Sigmoid colon (tissue), 4 donors: ENCODE measurements around the gene MLLT3.

Experiments
- CTCF ChIP-seq, 4 experiments: fragments of 450-650 bp in 3 of 4; fragments of 200-600 bp in 1 of 4; IDR thresholded peaks; one replicate each; pipeline ENCODE4 v1.5.1; 2016 to 2019; ENCODE audit warnings: antibody characterized with exemption in 4 of 4, mild to moderate bottlenecking in 3 of 4, moderate library complexity in 2 of 4
- EP300 ChIP-seq, 4 donors: sonication (generic); formaldehyde crosslinking; IDR thresholded peaks; one replicate each; pipeline ENCODE4 v1.6.1; 2017; ENCODE audit warnings: antibody characterized with exemption in 4 of 4
- POLR2A ChIP-seq, 2 donors: fragments of 450-650 bp; IDR thresholded peaks; one replicate each; pipeline ENCODE4 v1.6.1; 2016; ENCODE audit warnings: antibody characterized with exemption in 2 of 2, mild to moderate bottlenecking in 2 of 2, moderate library complexity in 2 of 2

GRCh38 chr9:20418485-20418884 lies 203.8 kb downstream of the MLLT3 start:
- TF ChIP-seq CTCF (IDR thresholded peaks at IDR 0.05): no peak
- no peak for TF ChIP-seq POLR2A (IDR thresholded peaks at IDR 0.05)
- no peak for TF ChIP-seq EP300 (IDR thresholded peaks at IDR 0.05)
